IMR-90 (cell line): Measurements from ENCODE around the gene PRORP. TPM values are rescaled to one million over a fixed set of nuclear protein-coding genes. Genes with fewer than 3 reads are reported as not detected.
A peak's percentile ranks its signal among the peaks of the same experiment; 100 is the strongest.

Experiments used
- ATAC-seq: fragments of 200-7000 bp; cut with Tn5 transposase; 2 replicates; pipeline ENCODE4 v1.9.1; 2020; ENCODE audit warnings: low read depth, mild to moderate bottlenecking, moderate library complexity
- BruUV-seq: library from RNA; stranded (reverse); fragments of 400-500 nt; replicated peaks from 2 replicates; lab custom pipeline; 2021; lab: Mats Ljungman, UMichigan
- CTCF ChIA-PET: fragments of 300-600 bp; formaldehyde crosslinking; extraction: SDS; loops from one replicate; lab custom pipeline; 2021; ENCODE audit warnings: antibody characterized with exemption; lab: Yijun Ruan, JAX
- POLR2A ChIA-PET: fragments of 300-600 bp; sonication (Branson Sonifier 250); formaldehyde crosslinking; loops from one replicate; lab custom pipeline; 2022; ENCODE audit warnings: antibody characterized with exemption; ENCODE audit not compliant: unreplicated experiment; lab: Charles Lee
- DNase-seq: peaks from one replicate; pipeline ENCODE4 v3.0.0; 2013
- H2AFZ ChIP-seq: replicated peaks from 2 replicates; pipeline ENCODE3; 2013; ENCODE audit warnings: low read length, mild to moderate bottlenecking; ENCODE audit not compliant: poor library complexity
- H2AK5ac ChIP-seq: 2 replicates; pipeline ENCODE4 v1.6.1; 2013; ENCODE audit warnings: low read depth, low read length, inconsistent platforms
- H2AK9ac ChIP-seq: replicated peaks from 2 replicates; pipeline ENCODE3; 2013; ENCODE audit warnings: mild to moderate bottlenecking, low read depth, low read length, moderate library complexity; ENCODE audit not compliant: poor library complexity
- H2BK120ac ChIP-seq: 2 replicates; pipeline ENCODE4 v1.6.1; 2013; ENCODE audit warnings: low read depth, low read length, inconsistent platforms
- H2BK15ac ChIP-seq: 3 replicates; pipeline ENCODE4 v1.6.1; 2013; ENCODE audit warnings: low read depth, low read length, inconsistent platforms
- H2BK20ac ChIP-seq: 2 replicates; pipeline ENCODE4 v1.6.1; 2013; ENCODE audit warnings: low read depth, mild to moderate bottlenecking, inconsistent platforms, low read length, moderate library complexity
- H2BK5ac ChIP-seq: 2 replicates; pipeline ENCODE4 v1.6.1; 2013; ENCODE audit warnings: mild to moderate bottlenecking, low read depth, low read length, inconsistent platforms; ENCODE audit not compliant: poor library complexity, severe bottlenecking
- H3K14ac ChIP-seq: replicated peaks from 2 replicates; pipeline ENCODE4 v1.6.1; 2013; ENCODE audit warnings: low read depth, low read length, inconsistent platforms
- H3K18ac ChIP-seq: 2 replicates; pipeline ENCODE4 v1.6.1; 2013; ENCODE audit warnings: low read depth, low read length, control low read depth
- H3K23ac ChIP-seq: 2 replicates; pipeline ENCODE4 v1.6.1; 2013; ENCODE audit warnings: low read depth, low read length, inconsistent platforms
- H3K27ac ChIP-seq: 2 replicates; pipeline ENCODE4 v1.5.1; 2013; ENCODE audit warnings: mild to moderate bottlenecking, control low read depth, low read length; ENCODE audit not compliant: insufficient read depth
- H3K27me3 ChIP-seq: 2 replicates; pipeline ENCODE4 v1.6.1; 2013; ENCODE audit warnings: low read length; ENCODE audit not compliant: control insufficient read depth, insufficient read depth
- H3K36me3 ChIP-seq: 2 replicates; pipeline ENCODE4 v1.6.1; 2013; ENCODE audit warnings: low read length, mixed read lengths; ENCODE audit not compliant: control insufficient read depth, insufficient read depth
- H3K4ac ChIP-seq: 2 replicates; pipeline ENCODE4 v1.6.1; 2013; ENCODE audit warnings: low read depth, low read length, inconsistent platforms
- H3K4me1 ChIP-seq: 2 replicates; pipeline ENCODE4 v1.6.1; 2013; ENCODE audit warnings: low read length, mixed read lengths; ENCODE audit not compliant: control insufficient read depth, insufficient read depth
- H3K4me2 ChIP-seq: 2 replicates; pipeline ENCODE4 v1.6.1; 2013; ENCODE audit warnings: low read depth, mild to moderate bottlenecking, control low read depth, low read length, moderate library complexity
- H3K4me3 ChIP-seq: 2 replicates; pipeline ENCODE4 v1.5.1; 2013; ENCODE audit warnings: low read depth, mild to moderate bottlenecking, control low read depth, low read length, moderate library complexity; ENCODE audit not compliant: insufficient read depth
- H3K56ac ChIP-seq: 2 replicates; pipeline ENCODE4 v1.6.1; 2013; ENCODE audit warnings: low read length, inconsistent platforms; ENCODE audit not compliant: insufficient read depth; ENCODE audit errors: extremely low read depth
- H3K79me1 ChIP-seq, 2 experiments: 2 replicates each; pipeline ENCODE4 v1.6.1; 2013; ENCODE audit warnings: low read length in 2 of 2, inconsistent platforms in 1 of 2, low read depth in 1 of 2
- H3K9ac ChIP-seq: 2 replicates; pipeline ENCODE4 v1.6.1; 2013; ENCODE audit warnings: low read depth, low read length, control low read depth
- H3K9me1 ChIP-seq: 2 replicates; pipeline ENCODE4 v1.6.1; 2013; ENCODE audit warnings: low read length, inconsistent platforms; ENCODE audit not compliant: insufficient read depth
- H3K9me3 ChIP-seq: 2 replicates; pipeline ENCODE4 v1.6.1; 2013; ENCODE audit warnings: low read length; ENCODE audit not compliant: control insufficient read depth, insufficient read depth
- H4K20me1 ChIP-seq: 2 replicates; pipeline ENCODE4 v1.6.1; 2013; ENCODE audit warnings: low read length, inconsistent platforms; ENCODE audit not compliant: insufficient read depth
- H4K5ac ChIP-seq: 2 replicates; pipeline ENCODE4 v1.6.1; 2013; ENCODE audit warnings: mild to moderate bottlenecking, low read depth, low read length, control low read depth
- H4K8ac ChIP-seq, 2 experiments: 2 replicates each; pipeline ENCODE4 v1.6.1; 2013; ENCODE audit warnings: low read depth in 2 of 2, low read length in 2 of 2, control low read depth in 1 of 2, inconsistent platforms in 1 of 2
- H4K91ac ChIP-seq: 2 replicates; pipeline ENCODE4 v1.6.1; 2013; ENCODE audit warnings: low read depth, low read length, inconsistent platforms; ENCODE audit not compliant: insufficient read depth
- BHLHE40 ChIP-seq: fragments of 150-350 bp; IDR thresholded peaks from 2 replicates; pipeline ENCODE4 v1.6.1; 2016; ENCODE audit warnings: mild to moderate bottlenecking, low read depth, low read length
- CEBPB ChIP-seq: IDR thresholded peaks from 2 replicates; pipeline ENCODE4 v1.6.1; 2012; ENCODE audit warnings: low read depth, low read length, improper control_type of control experiment
- CHD1 ChIP-seq: IDR thresholded peaks from 2 replicates; pipeline ENCODE4 v1.6.1; 2012; ENCODE audit warnings: low read depth, low read length, improper control_type of control experiment
- FOS ChIP-seq: fragments of 150-350 bp; IDR thresholded peaks from 2 replicates; pipeline ENCODE4 v1.6.1; 2016; ENCODE audit warnings: low read depth, low read length
- MAFK ChIP-seq: IDR thresholded peaks from 2 replicates; pipeline ENCODE4 v1.6.1; 2012; ENCODE audit warnings: low read depth, low read length, improper control_type of control experiment
- MAZ ChIP-seq: IDR thresholded peaks from 2 replicates; pipeline ENCODE4 v1.6.1; 2012; ENCODE audit warnings: low read depth, mild to moderate bottlenecking, low read length, improper control_type of control experiment, moderate library complexity, borderline replicate concordance
- MXI1 ChIP-seq: IDR thresholded peaks from 2 replicates; pipeline ENCODE4 v1.6.1; 2012; ENCODE audit warnings: low read depth, mild to moderate bottlenecking, low read length, moderate library complexity, borderline replicate concordance
- NFE2L2 ChIP-seq: fragments of 150-350 bp; IDR thresholded peaks from 2 replicates; pipeline ENCODE4 v1.6.1; 2016; ENCODE audit warnings: low read depth, mild to moderate bottlenecking, low read length
- POLR2A ChIP-seq: IDR thresholded peaks from 2 replicates; pipeline ENCODE4 v1.6.1; 2012; ENCODE audit warnings: mild to moderate bottlenecking, low read depth, low read length
- RAD21 ChIP-seq: IDR thresholded peaks from 2 replicates; pipeline ENCODE4 v1.6.1; 2012; ENCODE audit warnings: low read length, improper control_type of control experiment
- RCOR1 ChIP-seq: IDR thresholded peaks from 2 replicates; pipeline ENCODE4 v1.6.1; 2012; ENCODE audit warnings: mild to moderate bottlenecking, low read length, improper control_type of control experiment; ENCODE audit not compliant: insufficient replicate concordance
- RFX5 ChIP-seq: IDR thresholded peaks from 2 replicates; pipeline ENCODE4 v1.8.0; 2012; ENCODE audit warnings: low read depth, mild to moderate bottlenecking, low read length, moderate library complexity
- SMC3 ChIP-seq: fragments of 150-350 bp; IDR thresholded peaks from 2 replicates; pipeline ENCODE4 v1.6.1; 2016; ENCODE audit warnings: low read depth, mild to moderate bottlenecking, antibody characterized with exemption, low read length, moderate library complexity
- USF2 ChIP-seq: fragments of 150-350 bp; IDR thresholded peaks from 2 replicates; pipeline ENCODE4 v1.6.1; 2017; ENCODE audit warnings: mild to moderate bottlenecking, antibody characterized with exemption, low read length, low read depth
- whole genome bisulfite sequencing, 2 experiments: methylation state at CpG; one replicate each; pipeline versions ENCODE4 v1.1.5 to v1.1.7; 2013; ENCODE audit warnings: missing lambda C conversion rate in 2 of 2; ENCODE audit not compliant: insufficient read length in 1 of 2; ENCODE audit errors: extremely low coverage in 2 of 2; 5-methylcytosine and 5-hydroxymethylcytosine counted together
- dilution Hi-C: fragments of 300-500 bp; cut with HindIII; formaldehyde crosslinking; loops from one replicate; pipeline ENCODE4 v1.14.3; 2018; ENCODE audit warnings: low sequenced_read_pairs; ENCODE audit not compliant: unreplicated experiment
- in situ Hi-C: fragments of 300-500 bp; cut with MboI; formaldehyde crosslinking; loops from 3 replicates; pipeline ENCODE4 v1.14.3; 2019; ENCODE audit warnings: low sequenced_read_pairs, inconsistent platforms, mixed read lengths
- intact Hi-C: fragments of 100-400 bp; cut with micrococcal nuclease; formaldehyde crosslinking; loops from 2 replicates; pipeline ENCODE4 v1.10.0; 2022
- polyA plus RNA-seq, 3 experiments: library from polyadenylated mRNA; depleted of rRNA; stranded (reverse); fragments of >200 nt; gene quantifications; 2 replicates each; pipeline ENCODE4 v1.2.3, GENCODE V29; 2012; ENCODE audit warnings: low replicate concordance in 1 of 3
- total RNA-seq: library from RNA; depleted of rRNA; stranded (reverse); fragments of >200 nt; gene quantifications from 2 replicates; pipeline ENCODE4 v1.2.3, GENCODE V29; 2012
- TF ChIP-seq, protein P1 (sequence below): conservative IDR thresholded peaks from 2 replicates; pipeline ENCODE4 v1.5.1; 2012; ENCODE audit warnings: mild to moderate bottlenecking, low read depth, low read length, improper control_type of control experiment
- TF ChIP-seq, protein P2 (sequence below): fragments of 150-350 bp; IDR thresholded peaks from 2 replicates; pipeline ENCODE4 v1.6.1; 2016; ENCODE audit warnings: low read depth, mild to moderate bottlenecking, low read length, moderate library complexity, borderline replicate concordance

PRORP gene
- total and polyA plus RNA-seq, 2 of the 4 experiments (the other 2 are of a cell fraction) = 18.0 to 50.5 TPM

GRCh38 chr14:35158491-35158890 lies 36.1 kb downstream of the PRORP start:
- no peak for DNase-seq
- no peak for TF ChIP-seq BHLHE40
- TF ChIP-seq, protein P1, sequence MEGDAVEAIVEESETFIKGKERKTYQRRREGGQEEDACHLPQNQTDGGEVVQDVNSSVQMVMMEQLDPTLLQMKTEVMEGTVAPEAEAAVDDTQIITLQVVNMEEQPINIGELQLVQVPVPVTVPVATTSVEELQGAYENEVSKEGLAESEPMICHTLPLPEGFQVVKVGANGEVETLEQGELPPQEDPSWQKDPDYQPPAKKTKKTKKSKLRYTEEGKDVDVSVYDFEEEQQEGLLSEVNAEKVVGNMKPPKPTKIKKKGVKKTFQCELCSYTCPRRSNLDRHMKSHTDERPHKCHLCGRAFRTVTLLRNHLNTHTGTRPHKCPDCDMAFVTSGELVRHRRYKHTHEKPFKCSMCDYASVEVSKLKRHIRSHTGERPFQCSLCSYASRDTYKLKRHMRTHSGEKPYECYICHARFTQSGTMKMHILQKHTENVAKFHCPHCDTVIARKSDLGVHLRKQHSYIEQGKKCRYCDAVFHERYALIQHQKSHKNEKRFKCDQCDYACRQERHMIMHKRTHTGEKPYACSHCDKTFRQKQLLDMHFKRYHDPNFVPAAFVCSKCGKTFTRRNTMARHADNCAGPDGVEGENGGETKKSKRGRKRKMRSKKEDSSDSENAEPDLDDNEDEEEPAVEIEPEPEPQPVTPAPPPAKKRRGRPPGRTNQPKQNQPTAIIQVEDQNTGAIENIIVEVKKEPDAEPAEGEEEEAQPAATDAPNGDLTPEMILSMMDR = no peak
- no peak for TF ChIP-seq RAD21
- no peak for TF ChIP-seq POLR2A
- no peak for TF ChIP-seq MAFK
- no peak for TF ChIP-seq MXI1
- no peak for TF ChIP-seq SMC3
- TF ChIP-seq RCOR1 = no peak
- no peak for TF ChIP-seq CHD1
- TF ChIP-seq RFX5 = no peak
- TF ChIP-seq MAZ = no peak
- no peak for TF ChIP-seq FOS
- no peak for TF ChIP-seq NFE2L2
- TF ChIP-seq CEBPB = no peak
- TF ChIP-seq, protein P2, sequence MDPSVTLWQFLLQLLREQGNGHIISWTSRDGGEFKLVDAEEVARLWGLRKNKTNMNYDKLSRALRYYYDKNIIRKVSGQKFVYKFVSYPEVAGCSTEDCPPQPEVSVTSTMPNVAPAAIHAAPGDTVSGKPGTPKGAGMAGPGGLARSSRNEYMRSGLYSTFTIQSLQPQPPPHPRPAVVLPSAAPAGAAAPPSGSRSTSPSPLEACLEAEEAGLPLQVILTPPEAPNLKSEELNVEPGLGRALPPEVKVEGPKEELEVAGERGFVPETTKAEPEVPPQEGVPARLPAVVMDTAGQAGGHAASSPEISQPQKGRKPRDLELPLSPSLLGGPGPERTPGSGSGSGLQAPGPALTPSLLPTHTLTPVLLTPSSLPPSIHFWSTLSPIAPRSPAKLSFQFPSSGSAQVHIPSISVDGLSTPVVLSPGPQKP = no peak
- no peak for TF ChIP-seq USF2
- Histone ChIP-seq H3K4ac (no peak overlapping the region), H4K5ac (no peak overlapping the region), H3K4me3 (no peak overlapping the region), H3K9ac (no peak overlapping the region), H3K4me1 (peaks cover 13% of the 10 kb centered on the region), H2BK5ac (no peak overlapping the region), H3K27me3 (no peaks in the 10 kb centered on the region), H3K18ac (peak overlapping the region; percentile 14; the same call in 1 of the 2 replicates), H2AFZ (no peak overlapping the region), H2AK9ac (no peak overlapping the region), H3K23ac (peak overlapping the region; percentile 1; the same call in 1 of the 2 replicates), H3K36me3 (peaks cover 3% of the 10 kb centered on the region), H3K9me1 (peaks cover 7% of the 10 kb centered on the region), H2BK20ac (peak overlapping the region; percentile 39; the same call in 1 of the 2 replicates), H4K20me1 (no peaks in the 10 kb centered on the region), H3K27ac (no peak overlapping the region), H4K8ac (0 out of 4 replicates have a peak overlapping the region, but pooled peaks of 1 of the 2 experiments have one; percentile 66), H4K91ac (no peak overlapping the region), H2BK15ac (peak overlapping the region; percentile 96; the same call in 1 of the 3 replicates), H2AK5ac (no peak overlapping the region), H3K9me3 (no peaks in the 10 kb centered on the region), H3K56ac (no peak overlapping the region), H3K4me2 (no peak overlapping the region), H3K79me1 (peaks cover 5 to 35% of the 10 kb centered on the region in 2 experiments), H2BK120ac (peak overlapping the region; percentile 79; the same call in 1 of the 2 replicates), H3K14ac (no peak overlapping the region)
- no CpG with 5 or more reads among the region's 2 CpGs for WGBS, 2 experiments
- dilution Hi-C loops (no loop called here), intact Hi-C loops (loop anchor here (5.0 kb wide), 1 partner anchor 134 kb away; the partner anchor contains the start of gene PSMA6), in situ Hi-C loops (no loop called here)
- POLR2A ChIA-PET = no interaction called here
- no TSS peak for BruUV-seq
- no peak for ATAC-seq
- CTCF ChIA-PET = no interaction called here
